Measurements from ENCODE around the gene GET3. TPM values are rescaled to one million over a fixed set of nuclear protein-coding genes. Genes with fewer than 3 reads are reported as not detected.

GET3 gene
- total and polyA plus RNA-seq, 8 donors, result 51.4 to 71.2 (median 58.6) TPM

DNA sequence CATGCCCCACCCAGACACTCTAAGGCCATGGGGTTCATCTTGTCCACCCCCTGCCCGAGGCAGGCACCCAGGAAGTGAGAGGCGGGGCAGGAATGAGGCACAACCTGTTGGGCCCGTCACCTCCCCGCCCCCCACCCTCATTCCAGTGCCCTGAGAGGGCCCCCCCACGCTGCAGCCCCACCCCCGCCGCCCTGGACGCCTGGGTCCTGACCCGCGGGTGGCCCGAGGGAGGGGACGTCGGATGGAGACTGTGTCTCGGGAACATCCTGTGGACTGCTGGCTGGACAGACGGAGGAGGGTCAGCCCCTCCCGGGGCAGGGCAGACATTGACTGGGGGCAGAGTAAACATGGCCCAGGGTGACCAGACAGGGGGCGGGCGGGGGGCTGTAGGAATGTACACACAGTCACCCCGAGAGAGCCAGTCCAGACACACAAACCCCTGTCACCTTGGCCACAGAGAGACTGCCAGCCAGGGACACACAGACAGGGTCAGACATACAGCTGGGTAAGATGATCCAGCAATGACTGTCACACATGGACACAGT, 46.6 kb downstream of the GET3 start:
- Histone ChIP-seq H3K27ac (peak overlapping the region; percentile 99 to 100), H3K9me3 (no peaks in the 10 kb centered on the region), H3K27me3 (no peaks in the 10 kb centered on the region), H3K36me3 (no peaks in the 10 kb centered on the region), H3K4me3 (peak overlapping the region in 1 of 2 donors; percentile 42), H3K4me1 (peaks cover 59 to 97% of the 10 kb centered on the region in 2 donors)
- ATAC-seq (peak; percentile 29), DNase-seq (peak in 2 of 4 donors; percentile 48 to 83)
- no peak for TF ChIP-seq CTCF (IDR thresholded peaks at IDR 0.05)
- intact Hi-C loops (cut with DNase I), result no loop called here

- peak overlapping the region; percentile 99 to 100 for H3K27ac ChIP-seq
- no peaks in the 10 kb centered on the region for H3K9me3 ChIP-seq
- no peaks in the 10 kb centered on the region for H3K36me3 ChIP-seq
- ATAC-seq (no peak), DNase-seq (no peak)
- intact Hi-C loops (cut with DNase I), result no loop called here
- H3K4me3 ChIP-seq, result no peak overlapping the region
- H3K27me3 ChIP-seq, result no peaks in the 10 kb centered on the region
- H3K4me1 ChIP-seq, result peaks cover 61 to 97% of the 10 kb centered on the region in 2 donors
- no peak for TF ChIP-seq CTCF (IDR thresholded peaks at IDR 0.05)
Observed at GRCh38 chr19:12784394-12784870, 47.1 kb downstream of the GET3 start.

GRCh38 chr19:12784871-12785430, 47.7 kb downstream of the GET3 start:
- Histone ChIP-seq H3K27ac (peak overlapping the region; percentile 99 to 100), H3K9me3 (no peaks in the 10 kb centered on the region), H3K4me1 (peaks cover 61 to 92% of the 10 kb centered on the region in 2 donors), H3K27me3 (no peaks in the 10 kb centered on the region), H3K4me3 (peak overlapping the region in 1 of 2 donors; percentile 1), H3K36me3 (no peaks in the 10 kb centered on the region)
- ATAC-seq (no peak), DNase-seq (peak in 1 of 4 donors; percentile 53)
- TF ChIP-seq CTCF (IDR thresholded peaks at IDR 0.05), result no peak
- intact Hi-C loops (cut with DNase I), result no loop called here

GRCh38 chr19:12785431-12786031, 48.2 kb downstream of the GET3 start:
- no peak for ATAC-seq
- peak in 2 of 4 donors; percentile 19 to 74 for DNase-seq
- peaks cover 64 to 92% of the 10 kb centered on the region in 2 donors for H3K4me1 ChIP-seq
- no peaks in the 10 kb centered on the region for H3K27me3 ChIP-seq
- H3K27ac ChIP-seq, result peak overlapping the region; percentile 99 to 100
- no peak for TF ChIP-seq CTCF (IDR thresholded peaks at IDR 0.05)
- intact Hi-C loops (cut with DNase I), result no loop called here
- H3K4me3 ChIP-seq, result peak overlapping the region in 1 of 2 donors; percentile 1
- H3K36me3 ChIP-seq, result no peaks in the 10 kb centered on the region
- no peaks in the 10 kb centered on the region for H3K9me3 ChIP-seq
